AG04450 (cell line): ENCODE results near the gene TMEM95. TPM values are rescaled to one million over a fixed set of nuclear protein-coding genes. Genes with fewer than 3 reads are reported as not detected.
"Not testable (repeated sequence)": the region's sequence is repeated elsewhere in the genome, so short reads cannot be mapped to it uniquely, and the experiment has no call there.

Experiments used
- CTCF ChIA-PET: fragments of 300-600, 350-600 bp; formaldehyde crosslinking; extraction: SDS; loops from one replicate; lab custom pipeline; 2022; ENCODE audit warnings: antibody characterized with exemption, inconsistent platforms; lab: Charles Lee
- POLR2A ChIA-PET: fragments of 350-600 bp; formaldehyde crosslinking; extraction: SDS; loops from one replicate; lab custom pipeline; 2021; ENCODE audit warnings: antibody characterized with exemption, inconsistent platforms; lab: Yijun Ruan, JAX
- DNase-seq: peaks from one replicate; pipeline ENCODE4 v3.0.0-alpha.2; 2011; ENCODE audit warnings: low read depth, low spot score
- H3K27ac ChIP-seq: one replicate; pipeline ENCODE4 v1.5.1; 2012; ENCODE audit warnings: low read depth, low read length, control low read depth
- H3K27me3 ChIP-seq: one replicate; pipeline ENCODE4 v1.6.0; 2012; ENCODE audit warnings: low read length; ENCODE audit not compliant: control insufficient read depth, insufficient read depth
- H3K4me3 ChIP-seq: 2 replicates; pipeline ENCODE4 v1.5.1; 2011; ENCODE audit warnings: mild to moderate bottlenecking, low read depth, low read length, control low read depth
- H3K9me3 ChIP-seq: 2 replicates; pipeline ENCODE4 v1.5.1; 2012; ENCODE audit warnings: low read length; ENCODE audit not compliant: control insufficient read depth, insufficient read depth
- CTCF ChIP-seq: IDR thresholded peaks from 2 replicates; pipeline ENCODE4 v1.5.1; 2011; ENCODE audit warnings: low read depth, low read length, control low read depth, inconsistent platforms
- polyA plus RNA-seq: library from polyadenylated mRNA; depleted of rRNA; stranded (reverse); fragments of >200 nt; gene quantifications from 2 replicates; pipeline ENCODE4 v1.2.3, GENCODE V29; 2011

TMEM95 gene
- polyA plus RNA-seq, 1 experiment: not detected

DNA sequence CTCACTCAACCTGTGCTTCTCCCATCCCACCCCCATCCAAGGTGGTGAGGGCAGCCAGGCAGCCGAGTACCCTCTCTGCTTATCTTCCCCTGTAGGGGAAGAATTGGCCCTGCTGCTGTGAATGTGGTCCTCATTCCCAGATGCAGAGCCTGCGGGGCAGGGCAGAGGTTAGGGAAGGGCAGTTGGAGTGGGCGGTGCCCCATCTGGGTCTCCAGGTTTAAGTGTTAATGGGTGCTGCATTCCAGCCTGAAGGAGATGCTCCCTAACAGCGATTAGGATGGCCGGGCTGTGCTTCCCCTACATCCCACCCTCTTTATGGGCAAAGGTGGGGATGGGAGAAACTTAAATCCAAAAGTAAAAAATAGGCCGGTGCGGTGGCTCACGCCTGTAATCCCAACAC, 12.1 kb downstream of the TMEM95 start:
- Histone ChIP-seq H3K27me3 (peaks cover 14% of the 10 kb centered on the region), H3K27ac (no peak overlapping the region), H3K4me3 (no peak overlapping the region), H3K9me3 (no peaks in the 10 kb centered on the region)
- no peak for DNase-seq
- ChIA-PET CTCF (no interaction called here), POLR2A (no interaction called here)
- TF ChIP-seq CTCF: no peak

DNA sequence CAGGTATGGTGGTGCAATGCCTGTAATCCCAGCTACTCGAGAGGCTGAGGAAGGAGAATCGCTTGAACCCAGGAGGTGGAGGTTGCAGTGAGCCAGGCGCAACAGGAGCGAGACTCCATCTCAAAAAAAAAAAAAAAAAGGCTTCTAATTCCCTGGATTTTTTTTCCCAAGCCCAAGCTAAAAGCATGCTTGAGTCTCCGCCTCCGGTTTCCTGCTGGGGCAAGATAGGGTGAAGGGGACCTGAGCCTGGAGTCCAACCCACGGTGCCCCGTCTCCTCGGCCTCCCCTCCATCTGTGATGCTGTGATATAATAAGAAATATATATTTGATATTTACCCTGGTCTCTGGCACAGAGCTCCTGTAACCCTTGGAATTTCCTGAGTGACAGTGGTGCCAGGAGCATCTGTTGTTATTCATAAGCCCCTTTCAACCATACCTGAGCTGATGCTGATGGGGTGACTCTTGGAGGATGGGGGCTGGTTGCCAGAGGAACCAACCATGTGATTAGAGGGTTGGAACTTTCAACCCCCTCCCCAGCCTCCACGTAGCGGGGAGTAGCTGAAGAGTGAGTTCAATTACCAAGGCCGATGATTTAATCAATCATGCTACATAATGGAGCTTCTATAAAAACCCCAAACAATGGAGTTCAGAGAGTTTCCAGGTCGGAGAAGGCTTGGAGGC, 13.1 kb downstream of the TMEM95 start:
- H3K27me3 ChIP-seq: peaks cover 14% of the 10 kb centered on the region
- CTCF ChIA-PET: no interaction called here
- TF ChIP-seq CTCF: no peak
- no peaks in the 10 kb centered on the region for H3K9me3 ChIP-seq
- no peak for DNase-seq
- H3K27ac ChIP-seq: no peak overlapping the region
- H3K4me3 ChIP-seq: no peak overlapping the region
- POLR2A ChIA-PET: no interaction called here

DNA sequence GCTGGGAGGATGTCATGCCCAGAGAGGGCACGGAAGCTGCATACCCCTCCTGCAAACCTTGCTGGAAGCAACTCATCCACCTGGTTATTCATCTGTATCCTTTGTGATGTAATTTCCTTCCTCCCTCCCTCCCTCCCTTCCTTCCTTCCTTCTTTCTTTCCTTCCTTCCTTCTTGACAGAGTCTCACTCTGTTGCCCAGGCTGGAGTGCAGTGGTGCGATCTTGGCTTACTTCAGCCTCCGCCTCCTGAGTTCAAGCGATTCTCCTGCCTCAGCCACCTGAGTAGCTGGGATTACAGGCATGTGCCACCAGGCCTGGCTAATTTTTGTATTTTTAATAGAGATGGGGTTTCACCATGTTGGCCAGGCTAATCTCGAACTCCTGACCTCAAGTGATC, 13.6 kb downstream of the TMEM95 start:
- CTCF ChIA-PET: interaction anchor here (2.4 kb wide), 1 partner anchor 12 kb away, joined by 9 read pairs; no protein-coding TSS in a partner anchor
- POLR2A ChIA-PET, H3K27ac ChIP-seq, H3K9me3 ChIP-seq, DNase-seq, H3K4me3 ChIP-seq: not testable (repeated sequence)
- peaks cover 14% of the 10 kb centered on the region for H3K27me3 ChIP-seq

DNA sequence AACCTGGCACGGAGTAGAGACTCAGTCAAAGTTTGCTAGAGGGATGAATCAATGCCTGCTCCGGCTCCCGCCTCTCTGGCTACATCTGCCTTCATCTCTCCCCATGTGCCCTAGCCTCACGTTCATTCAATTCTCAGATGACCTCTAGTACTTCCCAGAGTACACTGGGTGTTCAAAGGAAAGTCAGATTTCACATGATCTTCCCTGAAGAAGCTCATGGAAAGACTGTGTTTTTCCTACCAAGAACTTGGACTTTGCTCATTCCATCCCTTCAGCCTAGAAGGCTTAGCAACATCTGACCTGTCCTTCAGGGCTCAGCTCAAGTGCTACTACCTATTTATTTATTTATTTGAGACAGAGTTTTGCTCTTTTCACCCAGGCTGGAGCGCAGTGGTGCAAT, 14.9 kb downstream of the TMEM95 start:
- no peak for DNase-seq
- Histone ChIP-seq H3K4me3 (no peak overlapping the region), H3K27me3 (peaks cover 14% of the 10 kb centered on the region), H3K9me3 (no peaks in the 10 kb centered on the region), H3K27ac (no peak overlapping the region)
- CTCF ChIA-PET: interaction anchor here (2.4 kb wide), 1 partner anchor 14 kb away, joined by 9 read pairs; no protein-coding TSS in a partner anchor
- no peak for TF ChIP-seq CTCF
- POLR2A ChIA-PET: no interaction called here

DNA sequence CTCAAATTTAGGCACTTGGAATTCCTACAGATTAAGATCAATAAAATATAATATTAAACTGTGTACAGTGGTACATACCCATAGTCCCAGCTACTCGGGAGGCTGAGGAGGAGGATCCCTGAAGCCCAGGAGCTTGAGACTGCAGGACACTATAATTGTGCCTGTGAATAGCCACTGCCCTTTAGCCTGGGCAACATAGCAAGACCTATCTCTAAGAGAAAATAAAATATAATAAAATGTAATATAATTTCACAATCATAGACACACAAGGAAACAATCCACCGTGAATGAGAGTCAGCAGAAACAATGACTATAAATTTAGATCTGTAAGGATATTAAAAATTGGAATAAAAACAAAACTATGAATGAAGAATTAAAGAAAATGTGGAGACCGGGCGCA, 15.9 kb downstream of the TMEM95 start:
- Histone ChIP-seq H3K27me3 (peaks cover 14% of the 10 kb centered on the region), H3K9me3 (no peaks in the 10 kb centered on the region), H3K4me3 (no peak overlapping the region), H3K27ac (no peak overlapping the region)
- DNase-seq: no peak
- no peak for TF ChIP-seq CTCF
- ChIA-PET CTCF (interaction anchor here (0.6 to 2.4 kb wide), 2 partner anchors 15 to 204 kb away, joined by 6 to 9 read pairs; no protein-coding TSS in a partner anchor), POLR2A (interaction anchor here (0.8 kb wide), 1 partner anchor 33 kb away, joined by 3 read pairs; the partner anchor contains the start of gene TMEM256)
